GM11168 (cell line): ENCODE results near the gene XRN2.

Source experiments
- in situ Hi-C: fragments of 300-500 bp; cut with MboI; formaldehyde crosslinking; loops from one replicate; pipeline ENCODE4 v1.12.0; 2022; ENCODE audit warnings: low sequenced_read_pairs; ENCODE audit not compliant: unreplicated experiment

Gene XRN2

DNA sequence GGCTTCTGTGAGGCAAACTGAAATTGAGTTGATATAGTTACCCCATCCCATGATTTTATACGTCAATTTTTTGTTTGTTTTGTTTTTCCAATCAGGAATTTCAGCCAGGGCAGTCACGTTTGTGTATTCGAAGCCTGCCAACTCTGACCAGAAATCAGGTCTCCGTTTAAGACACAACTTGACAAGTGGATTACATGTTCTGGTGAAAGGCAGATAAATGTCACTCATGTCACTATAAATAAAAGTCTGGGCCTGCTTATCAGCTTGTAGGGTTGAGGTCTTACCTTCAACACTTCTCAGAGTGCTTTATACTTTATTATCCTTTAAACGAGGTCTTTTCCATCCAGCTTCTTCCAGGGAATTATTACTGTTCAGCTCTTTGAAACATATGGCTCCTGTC, 8.4 kb upstream of the XRN2 start:
- in situ Hi-C loops, result no loop called here

DNA sequence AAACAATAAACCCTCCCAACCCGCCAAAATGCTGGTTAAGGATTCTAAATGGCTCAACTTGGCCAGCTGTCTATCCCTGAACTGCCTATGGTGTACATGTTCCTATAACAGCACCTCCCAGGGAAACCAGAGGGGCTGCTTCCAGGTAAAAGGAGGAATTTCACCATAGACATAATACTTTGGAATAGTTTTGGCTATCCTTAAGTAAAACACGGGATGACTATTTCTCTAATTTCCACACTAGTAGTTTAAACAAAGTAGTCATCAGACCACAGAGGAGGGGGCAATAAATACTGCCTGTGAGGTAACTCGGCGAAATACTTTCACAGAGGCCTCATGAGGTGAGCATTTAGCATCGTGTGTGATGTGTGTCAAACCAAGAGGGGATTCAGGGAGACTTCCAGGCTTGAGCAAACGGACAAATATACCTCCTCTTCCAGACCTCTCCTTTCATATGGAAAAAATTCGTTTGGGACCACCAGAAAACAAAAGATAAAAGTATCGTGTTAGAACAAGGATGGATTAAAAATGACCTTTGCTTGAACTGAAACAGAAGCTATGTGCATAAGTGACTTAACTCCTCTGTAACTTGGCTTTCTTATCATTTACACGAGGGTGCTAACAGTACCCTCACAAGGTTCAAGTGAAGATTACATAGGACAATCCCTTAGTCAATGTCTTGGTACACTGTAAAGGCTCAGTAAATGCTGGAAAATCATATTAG, 1.0 kb upstream of the XRN2 start:
- in situ Hi-C loops, result no loop called here

DNA sequence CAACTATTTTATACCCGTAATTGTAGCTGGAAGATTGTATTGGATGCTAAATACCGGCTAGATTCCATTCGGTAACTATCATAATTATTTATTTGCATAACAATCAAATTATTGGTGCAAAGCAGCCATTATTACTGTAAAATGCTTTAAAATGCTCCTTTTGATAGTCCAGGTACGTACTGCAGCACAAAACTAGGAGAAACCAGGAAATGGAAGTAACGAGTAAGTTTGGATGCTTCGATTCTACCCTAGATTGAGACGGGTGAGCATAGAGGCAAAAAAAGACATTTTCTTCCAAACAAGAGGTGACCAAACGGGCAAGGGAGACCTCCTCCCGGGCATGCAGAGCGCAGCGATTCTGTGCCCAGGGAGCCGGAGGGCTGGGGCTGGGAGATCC, 469 bp upstream of the XRN2 start:
- in situ Hi-C loops, result no loop called here

DNA sequence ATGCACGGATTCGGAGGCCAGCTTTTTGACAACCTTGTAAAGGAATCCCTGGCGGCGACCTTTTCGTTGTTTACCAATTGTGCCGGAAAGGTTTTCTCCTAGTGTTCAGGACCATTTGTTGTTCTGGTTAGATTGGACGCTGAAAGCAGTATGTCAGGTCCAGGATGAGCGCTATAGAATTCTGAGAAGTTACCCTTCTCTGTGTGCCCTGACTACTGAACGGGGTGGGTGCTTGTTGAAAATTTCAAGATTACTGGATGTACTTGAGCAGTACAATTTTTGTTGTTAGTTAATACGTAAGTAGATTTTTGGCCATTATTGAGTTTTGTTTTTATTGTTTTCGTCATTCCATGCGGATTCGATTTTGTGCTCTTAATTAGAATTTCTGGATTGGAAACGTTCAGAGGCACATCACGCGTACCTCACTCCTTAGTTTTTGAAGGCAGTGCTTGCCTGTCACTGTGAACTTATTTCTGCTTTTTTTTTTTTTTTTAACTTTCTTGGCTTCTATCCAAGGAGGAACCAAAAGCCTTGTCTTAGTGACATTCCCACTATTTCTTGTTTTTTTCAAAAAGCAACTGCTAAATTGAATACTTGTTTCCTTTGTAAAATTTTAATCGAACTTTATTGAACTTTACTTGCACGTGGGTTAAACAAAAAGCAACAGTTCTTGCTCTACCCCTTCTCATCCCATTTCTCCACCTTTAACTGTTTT, 898 bp downstream of the XRN2 start:
- in situ Hi-C loops, result no loop called here

DNA sequence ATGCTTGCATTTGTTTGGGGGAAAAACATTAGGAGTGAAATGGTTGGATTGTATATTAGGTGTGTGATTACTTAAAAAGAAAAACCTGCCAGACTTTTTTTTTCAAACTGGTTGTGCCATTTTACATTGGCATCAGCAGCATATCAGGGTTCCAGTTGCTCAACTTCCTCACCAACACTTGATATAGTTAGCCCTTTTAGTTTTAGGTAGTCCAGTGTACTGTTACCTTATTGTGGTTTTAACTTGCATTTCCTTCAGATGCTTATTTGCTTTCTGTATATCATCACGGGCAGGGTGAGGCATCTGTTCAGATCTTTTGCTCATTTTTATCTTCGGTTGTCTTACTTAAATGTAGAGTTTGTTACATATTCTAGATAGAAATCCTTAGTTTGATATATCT, 5.2 kb downstream of the XRN2 start:
- in situ Hi-C loops, result no loop called here

DNA sequence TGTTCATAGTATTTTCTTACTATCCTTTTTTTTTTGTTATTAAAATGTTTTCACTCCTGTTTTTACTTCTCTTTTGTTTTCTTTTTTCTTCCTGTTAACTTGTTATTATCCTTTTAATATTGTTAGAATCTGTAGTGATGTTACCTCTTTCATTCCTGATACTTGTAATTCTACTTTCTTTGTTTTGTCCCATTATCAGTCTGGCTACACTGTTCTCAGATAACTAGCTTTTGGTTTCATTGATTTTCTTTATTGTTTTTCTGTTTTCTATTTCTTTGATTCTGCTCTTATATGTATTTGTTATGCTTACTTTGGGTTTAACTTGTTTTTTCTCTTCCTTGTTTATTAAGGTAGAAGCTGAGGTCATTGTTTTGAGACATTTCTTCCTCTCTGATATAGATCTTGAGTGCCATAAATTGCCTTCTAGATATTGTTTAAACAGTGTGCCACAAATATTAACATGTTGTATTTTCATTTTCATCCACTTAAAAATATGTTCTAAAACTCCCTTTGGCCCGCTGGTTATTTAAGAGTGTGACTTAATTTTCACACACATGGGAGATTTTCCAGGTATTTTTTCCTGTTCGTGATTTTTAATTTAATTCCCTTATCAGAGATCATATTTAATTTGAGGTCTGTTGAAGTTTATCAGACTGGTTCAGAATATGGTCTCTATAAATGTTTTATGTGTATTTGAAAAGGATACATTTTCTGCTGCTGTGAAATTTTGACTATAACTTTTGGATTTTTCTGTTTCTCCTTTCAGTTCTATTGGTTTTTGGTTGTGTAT, 6.7 kb downstream of the XRN2 start:
- in situ Hi-C loops, result no loop called here

DNA sequence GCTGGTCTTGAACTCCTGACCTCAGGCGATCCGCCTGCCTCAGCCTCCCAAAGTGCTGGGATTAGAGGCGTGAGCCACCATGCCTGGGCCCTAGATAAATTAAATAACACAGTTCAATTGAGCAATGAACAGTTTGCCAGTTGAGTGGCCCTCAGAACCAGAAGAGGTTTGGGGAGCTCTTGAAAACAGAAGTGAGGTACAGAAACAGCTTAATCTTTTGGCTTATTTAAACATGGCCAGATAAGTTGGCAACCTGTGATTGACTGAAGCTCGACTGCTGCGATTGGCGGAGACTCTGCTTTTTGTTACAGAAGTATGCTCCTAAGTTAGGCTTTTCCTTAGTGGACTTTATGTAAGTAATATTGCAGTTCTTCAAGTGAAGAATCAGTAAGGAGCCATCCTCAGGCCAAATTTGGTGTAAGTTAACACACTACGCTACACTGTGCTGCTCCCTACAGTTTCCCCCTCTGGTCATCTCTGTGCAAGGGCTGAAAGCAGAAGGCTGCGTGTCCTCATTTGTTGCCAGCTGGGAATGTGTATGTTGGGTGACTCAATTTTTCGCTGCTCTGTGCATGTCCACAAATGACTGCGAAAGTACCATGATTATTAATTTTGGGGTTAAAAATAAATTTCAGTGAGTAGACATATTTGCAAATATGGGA, 9.8 kb downstream of the XRN2 start:
- in situ Hi-C loops, result no loop called here

DNA sequence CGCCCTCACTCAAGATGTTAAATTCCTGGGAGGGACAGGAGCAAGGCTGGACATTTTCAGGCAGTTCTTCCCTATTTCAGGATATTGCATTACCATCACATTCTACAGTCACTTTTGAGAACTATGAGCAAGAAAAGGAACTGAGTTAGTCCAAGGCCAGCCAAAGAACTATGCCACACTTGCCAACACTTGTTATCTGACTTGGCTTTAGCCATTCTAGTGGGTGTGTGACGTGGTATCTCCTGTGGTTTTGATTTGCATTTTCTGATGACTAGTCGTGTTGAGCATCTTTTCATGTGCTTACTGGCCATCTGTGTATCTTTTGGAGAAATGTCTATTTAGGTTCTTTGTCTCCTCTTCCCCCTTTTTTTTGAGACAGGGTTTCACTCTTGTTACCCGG, 12.0 kb downstream of the XRN2 start:
- in situ Hi-C loops, result no loop called here

DNA sequence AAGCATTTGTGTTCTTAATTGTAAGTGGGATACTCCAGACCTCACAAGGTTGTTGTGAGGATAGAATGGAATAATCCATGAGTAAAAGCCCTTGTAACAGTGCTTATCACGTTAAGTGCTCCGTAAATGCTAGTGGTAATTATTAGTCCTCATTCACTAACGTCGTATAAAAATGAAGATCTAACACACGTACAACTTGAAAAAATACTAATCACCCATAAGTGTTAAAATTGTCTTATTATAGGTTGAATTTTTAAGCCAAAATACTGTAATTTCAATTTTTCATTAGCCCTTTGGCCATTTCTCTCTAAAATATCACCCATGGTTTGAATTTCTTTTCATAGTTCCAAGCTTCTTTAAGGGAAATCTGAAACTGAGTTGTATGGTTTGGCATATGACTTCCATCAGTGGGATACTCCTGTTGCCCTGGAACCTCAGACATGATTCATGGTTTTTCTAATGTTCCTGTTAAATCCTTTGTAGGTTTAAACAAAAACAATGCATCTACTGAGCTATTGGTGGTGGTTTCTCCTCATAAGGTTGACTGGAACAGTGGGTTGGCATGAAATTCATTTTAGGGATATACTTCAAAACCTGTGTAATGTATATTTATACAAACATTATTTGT, 19.1 kb downstream of the XRN2 start:
- in situ Hi-C loops, result no loop called here

DNA sequence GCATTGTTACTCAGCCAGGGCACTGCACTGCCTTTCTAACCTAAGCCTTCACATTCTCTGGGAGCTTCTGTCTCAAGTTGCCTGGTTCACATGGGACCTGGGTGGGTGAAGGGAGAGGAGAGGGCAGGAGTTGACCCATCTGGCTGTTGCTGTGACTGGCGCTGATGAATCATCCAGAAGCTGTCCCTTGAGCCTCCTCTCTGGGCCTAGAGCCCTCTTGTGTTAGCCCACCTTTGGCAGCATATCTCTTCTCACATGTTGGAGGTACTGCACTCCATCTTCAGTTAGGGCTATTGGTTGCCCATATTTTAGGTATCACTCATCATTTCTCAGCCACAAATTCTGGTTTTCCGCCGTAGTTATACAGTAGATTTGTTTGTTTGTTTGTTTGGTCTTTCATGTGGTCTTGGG, 19.8 kb downstream of the XRN2 start:
- in situ Hi-C loops, result no loop called here

DNA sequence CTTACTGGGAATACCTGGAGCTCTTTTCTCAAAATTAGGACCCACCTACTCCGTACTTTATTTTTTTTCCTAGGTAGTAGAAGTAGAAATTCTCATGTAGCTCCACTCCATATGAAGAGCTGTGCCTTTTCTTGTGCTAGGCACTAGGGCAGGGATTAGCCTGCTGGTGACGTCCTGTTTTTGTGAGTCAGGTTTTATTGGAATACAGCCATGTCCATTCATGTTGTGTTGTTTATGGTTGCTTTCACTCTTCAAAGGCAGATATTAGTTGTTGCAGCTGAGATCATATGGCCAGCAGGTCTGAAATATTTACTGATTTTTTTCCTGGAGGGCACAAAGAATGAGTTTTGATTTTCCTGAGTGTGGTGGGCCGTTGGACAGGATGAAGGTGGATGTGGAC, 20.5 kb downstream of the XRN2 start:
- in situ Hi-C loops, result no loop called here

DNA sequence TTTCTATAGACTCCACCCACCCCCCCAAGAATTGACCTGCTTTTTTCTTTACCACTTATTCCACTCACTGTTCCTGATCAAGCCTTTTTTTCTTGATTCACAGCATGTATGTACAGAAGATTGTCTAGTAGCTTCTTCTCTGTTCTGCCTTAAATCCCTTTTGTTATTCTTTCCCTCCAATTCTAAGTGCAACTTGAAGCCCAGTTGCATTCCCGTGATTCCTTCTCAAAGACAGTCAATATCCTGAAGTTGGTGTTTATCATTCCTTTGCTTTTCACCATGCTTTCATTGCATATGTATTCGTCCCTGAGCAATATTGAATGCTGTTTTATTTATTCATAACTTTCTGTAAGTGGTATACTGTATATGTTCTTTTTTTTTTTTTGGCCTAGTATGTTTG, 21.0 kb downstream of the XRN2 start:
- in situ Hi-C loops, result no loop called here

DNA sequence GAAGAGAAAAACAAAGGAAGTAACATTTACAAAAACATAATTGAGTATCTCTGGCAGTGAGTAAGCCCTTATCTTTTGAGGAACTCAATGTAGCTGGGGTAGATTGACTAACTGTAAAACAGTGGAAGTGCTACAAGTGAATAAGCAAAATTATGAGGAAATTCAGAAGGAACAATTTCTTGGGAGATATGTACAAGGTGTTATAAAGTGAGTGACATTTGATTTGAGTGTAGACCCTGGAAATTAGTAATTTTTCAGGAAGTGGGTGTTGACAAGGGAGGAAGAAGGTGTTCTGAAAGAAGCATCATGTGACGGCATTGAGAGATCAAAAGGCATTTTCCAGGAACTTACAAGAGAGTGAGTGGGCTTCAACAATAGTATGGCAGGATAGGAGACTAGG, 22.2 kb downstream of the XRN2 start:
- in situ Hi-C loops, result no loop called here

DNA sequence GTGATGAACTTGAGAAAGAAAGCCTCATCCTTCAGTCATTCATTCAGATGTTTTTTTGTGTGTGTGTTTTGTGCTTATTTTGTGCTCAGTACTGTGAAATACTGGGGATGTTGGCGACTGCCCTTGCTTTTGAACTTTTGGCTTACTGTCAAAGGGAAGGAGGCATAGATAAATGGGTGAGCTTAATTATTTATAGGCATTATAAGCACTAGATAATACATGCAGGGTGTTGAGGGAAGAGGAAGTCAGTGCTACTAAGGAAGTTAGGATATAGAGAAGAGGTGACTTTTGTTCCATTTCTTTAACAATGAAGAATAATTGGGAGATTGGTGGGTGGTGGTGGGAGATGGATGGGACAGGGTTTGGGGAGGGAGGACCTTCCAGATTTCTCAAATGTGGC, 23.6 kb downstream of the XRN2 start:
- in situ Hi-C loops, result no loop called here

DNA sequence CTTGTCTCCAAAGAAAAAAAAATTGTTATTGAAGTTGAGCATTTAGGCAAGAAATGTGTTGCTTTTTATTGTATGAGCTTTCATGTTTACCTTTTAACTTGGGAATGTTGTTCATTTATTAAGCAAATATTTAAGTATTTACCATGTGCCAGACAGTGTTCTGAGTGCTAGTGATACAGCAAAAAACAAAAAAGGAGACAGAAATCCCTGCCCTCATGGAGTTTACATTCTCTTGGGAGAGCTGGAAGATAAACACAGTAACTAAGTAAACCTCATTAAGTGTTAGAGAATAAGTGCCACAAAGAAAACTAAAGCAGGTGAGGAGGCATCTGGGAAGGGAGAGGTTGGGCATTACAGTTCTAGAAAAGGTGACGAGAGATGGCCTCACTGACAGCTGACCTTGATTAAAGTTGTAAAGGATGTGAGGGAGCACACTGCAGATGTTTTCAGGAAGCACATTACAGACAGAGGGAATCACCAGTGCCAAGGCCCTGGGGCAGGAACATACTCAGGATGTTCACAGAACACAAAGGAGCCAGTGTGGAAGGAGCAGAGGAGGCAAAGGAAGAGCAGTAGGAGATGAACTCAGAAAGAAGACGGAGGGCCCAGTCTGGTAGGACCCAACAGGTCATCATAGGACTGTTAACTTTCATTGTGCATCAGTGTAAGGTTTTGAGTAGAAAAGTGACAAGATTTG, 33.5 kb downstream of the XRN2 start:
- in situ Hi-C loops, result no loop called here

DNA sequence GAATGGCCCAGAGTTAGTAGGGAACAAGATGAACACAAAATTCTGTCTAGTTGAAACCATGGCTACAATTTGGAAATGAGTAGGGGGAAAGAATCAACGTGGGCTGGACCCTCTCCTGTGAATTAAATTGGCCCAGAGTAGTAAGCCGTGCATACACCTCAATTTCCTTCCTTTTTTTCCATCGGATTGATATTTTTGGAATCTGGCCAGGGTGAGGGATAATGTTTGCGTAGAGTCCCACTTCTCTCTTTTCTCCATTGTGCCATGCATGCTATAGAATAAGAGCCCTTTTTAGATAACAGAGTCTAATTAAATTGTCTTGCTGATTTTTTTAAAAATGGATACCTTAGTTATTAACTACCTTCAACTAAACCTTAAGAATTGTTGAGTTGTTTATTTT, 35.2 kb downstream of the XRN2 start:
- in situ Hi-C loops, result no loop called here

DNA sequence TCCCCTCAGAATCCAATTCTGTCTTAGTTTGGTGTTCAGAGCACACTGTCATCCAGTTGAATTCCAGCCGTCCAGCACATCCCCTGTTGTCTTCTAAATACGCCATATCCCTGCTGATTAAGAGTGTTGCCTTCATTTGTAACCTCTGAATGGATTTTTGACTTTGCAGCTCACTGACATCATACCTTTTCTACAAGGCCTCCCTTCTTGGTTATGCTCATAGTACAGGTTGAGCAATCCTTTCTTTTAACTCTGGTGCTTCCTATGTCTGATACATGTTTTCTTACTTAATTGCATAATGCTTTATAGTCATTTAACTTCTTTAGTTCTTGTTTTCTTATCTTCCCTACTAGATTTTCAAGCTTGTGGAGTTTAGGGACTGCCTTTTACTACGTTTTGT, 36.4 kb downstream of the XRN2 start:
- in situ Hi-C loops, result no loop called here

DNA sequence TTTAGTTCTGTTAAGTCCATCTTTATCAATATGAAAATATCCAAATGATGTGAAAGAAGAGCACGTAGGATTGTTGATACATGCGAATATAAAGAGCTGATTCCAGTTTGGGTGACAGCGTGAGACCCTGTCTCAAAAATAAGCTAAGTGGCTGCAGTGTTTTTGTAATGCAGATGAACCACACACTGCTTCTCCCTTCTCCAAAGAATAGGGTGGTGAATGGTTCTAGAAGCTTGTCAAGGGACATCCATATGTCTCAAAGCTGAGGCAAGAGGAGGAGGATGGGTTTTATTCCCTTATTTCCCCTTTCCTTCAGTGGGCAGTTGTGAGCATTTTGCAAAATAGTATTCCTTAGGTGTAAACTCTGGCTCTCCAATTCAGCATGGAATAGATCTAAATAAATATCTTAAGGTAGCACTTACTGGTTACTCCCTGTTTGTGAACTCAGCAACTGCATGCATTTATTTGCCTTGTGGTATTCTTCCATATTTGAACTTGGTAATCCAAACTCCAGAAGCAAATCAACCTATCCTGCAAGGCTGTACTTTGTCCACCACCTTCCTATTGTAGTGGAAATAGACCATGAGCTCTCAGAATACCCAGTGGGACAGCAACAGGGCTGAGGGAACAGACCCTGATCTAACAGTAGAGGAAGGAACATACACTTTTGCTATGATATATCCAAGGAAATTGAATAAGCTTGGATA, 38.0 kb downstream of the XRN2 start:
- in situ Hi-C loops, result no loop called here

DNA sequence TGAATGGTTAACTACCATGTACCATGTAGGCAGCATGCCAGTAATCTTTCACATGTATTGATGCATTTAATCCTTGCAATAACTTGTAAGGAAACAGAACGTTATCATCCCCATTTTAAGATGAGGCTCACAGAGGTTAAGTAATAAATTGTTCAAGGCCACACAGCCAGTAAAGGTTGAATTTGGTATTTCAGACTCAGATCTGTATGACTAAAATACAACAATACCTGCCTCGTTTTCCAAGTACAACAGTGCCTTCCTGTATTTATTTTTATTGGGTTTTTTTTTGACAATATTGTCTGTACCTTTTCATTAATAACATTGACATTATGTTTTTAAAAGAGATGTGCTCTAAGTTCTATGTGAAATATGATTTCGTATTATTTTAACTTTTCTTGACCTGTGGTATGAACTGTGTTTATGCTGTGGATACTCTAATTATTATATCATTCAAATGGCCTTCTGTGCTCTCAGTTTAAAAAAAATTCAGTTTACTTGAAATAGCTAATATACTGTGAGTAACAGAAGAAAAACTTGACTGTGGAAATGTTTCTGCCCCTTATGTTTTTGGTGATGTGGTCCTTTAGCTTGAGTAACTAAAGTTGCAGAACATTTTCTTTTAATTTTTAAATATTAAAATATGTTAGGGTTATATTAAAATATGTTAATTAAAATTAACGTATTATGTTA, 39.7 kb downstream of the XRN2 start:
- in situ Hi-C loops, result no loop called here
